NCI-H1694 treated with DMSO at 0.1 percent for 48 hours (cell line): ENCODE data around the gene MYH11.
A peak's percentile ranks its signal among the peaks of the same experiment; 100 is the strongest.

Experiments used
- DNase-seq: peaks from one replicate; lab custom pipeline; 2025; lab: John Stamatoyannopoulos, UW

MYH11 gene

GRCh38 chr16:15777533-15778203, 79.2 kb downstream of the MYH11 start:
- DNase-seq = peak; percentile 55

GRCh38 chr16:15776572-15776971, 80.3 kb downstream of the MYH11 start:
- no peak for DNase-seq

- no peak for DNase-seq
Observed at GRCh38 chr16:15775663-15776304, 81.0 kb downstream of the MYH11 start.

- DNase-seq = no peak
Observed at GRCh38 chr16:15775209-15775608, 81.6 kb downstream of the MYH11 start.

- no peak for DNase-seq
Observed at GRCh38 chr16:15773968-15774367, 82.9 kb downstream of the MYH11 start.

- no peak for DNase-seq
Observed at GRCh38 chr16:15772579-15773293, 84.1 kb downstream of the MYH11 start.

- no peak for DNase-seq
Observed at GRCh38 chr16:15771694-15772093, 85.1 kb downstream of the MYH11 start.

GRCh38 chr16:15770512-15770911, 86.3 kb downstream of the MYH11 start:
- DNase-seq = no peak

GRCh38 chr16:15770107-15770506, 86.7 kb downstream of the MYH11 start:
- no peak for DNase-seq

- no peak for DNase-seq
Observed at GRCh38 chr16:15769239-15769638, 87.6 kb downstream of the MYH11 start.

- DNase-seq = no peak
Observed at GRCh38 chr16:15768201-15768600, 88.6 kb downstream of the MYH11 start.

- DNase-seq = no peak
Observed at GRCh38 chr16:15766918-15767317, 89.9 kb downstream of the MYH11 start.

GRCh38 chr16:15765880-15766279, 90.9 kb downstream of the MYH11 start:
- DNase-seq = peak; percentile 44

GRCh38 chr16:15765116-15765515, 91.7 kb downstream of the MYH11 start:
- no peak for DNase-seq

GRCh38 chr16:15764112-15764511, 92.7 kb downstream of the MYH11 start:
- DNase-seq = no peak

GRCh38 chr16:15760129-15760528, 96.7 kb downstream of the MYH11 start:
- DNase-seq = no peak

- DNase-seq = no peak
Observed at GRCh38 chr16:15759070-15759469, 97.8 kb downstream of the MYH11 start.

GRCh38 chr16:15757630-15758251, 99.1 kb downstream of the MYH11 start:
- DNase-seq = no peak

- no peak for DNase-seq
Observed at GRCh38 chr16:15757077-15757386, 99.8 kb downstream of the MYH11 start.

GRCh38 chr16:15754821-15755534, 101.8 kb downstream of the MYH11 start:
- no peak for DNase-seq

- no peak for DNase-seq
Observed at GRCh38 chr16:15752717-15753488, 103.9 kb downstream of the MYH11 start.

- no peak for DNase-seq
Observed at GRCh38 chr16:15751940-15752339, 104.9 kb downstream of the MYH11 start.
